NCI-H2171 (cell line): ENCODE results near the gene ALKBH6.
A peak's percentile ranks its signal among the peaks of the same experiment; 100 is the strongest.

Experiments
- DNase-seq: peaks from one replicate; lab custom pipeline; 2025; lab: John Stamatoyannopoulos, UW

ALKBH6 gene

DNA sequence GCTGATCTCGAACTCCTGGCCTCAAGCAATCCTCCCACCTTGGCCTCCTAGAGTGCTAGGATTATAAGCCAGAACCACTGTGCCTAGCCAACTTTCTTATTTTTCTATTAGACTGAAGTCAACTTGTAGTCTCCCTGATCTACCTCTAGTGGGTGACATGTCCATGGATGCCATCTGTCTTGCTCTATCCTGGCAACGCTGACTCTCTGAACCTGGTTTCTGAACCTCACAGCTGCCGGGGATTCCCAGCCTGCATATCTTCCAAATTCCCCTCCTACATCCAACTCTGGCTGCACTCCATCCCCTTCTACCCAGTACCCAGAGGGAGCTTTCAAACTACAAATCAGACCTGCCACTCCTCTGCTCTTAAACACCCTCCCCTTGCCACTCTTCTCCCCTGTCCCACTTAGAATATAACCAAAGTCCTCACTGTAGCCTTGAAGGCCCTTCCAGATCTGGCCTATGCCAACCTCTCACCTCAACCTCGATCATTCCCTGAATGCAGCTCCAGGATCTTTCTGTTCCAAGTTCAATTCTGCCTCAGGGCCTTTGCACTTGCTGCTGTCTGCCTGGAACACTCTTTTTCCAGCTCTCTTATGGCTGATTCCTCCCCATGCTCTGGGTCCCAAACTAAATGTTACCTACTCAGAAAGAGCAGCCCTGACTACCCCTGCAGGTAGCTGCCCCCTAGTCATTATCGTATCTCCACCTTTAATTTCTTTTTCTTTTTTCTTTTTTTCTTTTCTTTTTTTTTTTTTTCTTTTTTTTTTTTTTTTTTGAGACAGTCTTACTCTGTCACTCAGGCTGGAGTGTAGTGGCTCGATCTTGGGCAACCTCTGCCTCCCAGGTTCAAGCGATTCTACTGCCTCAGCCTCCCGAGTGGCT is 16.5 kb upstream of the ALKBH6 start:
- DNase-seq: no peak

DNA sequence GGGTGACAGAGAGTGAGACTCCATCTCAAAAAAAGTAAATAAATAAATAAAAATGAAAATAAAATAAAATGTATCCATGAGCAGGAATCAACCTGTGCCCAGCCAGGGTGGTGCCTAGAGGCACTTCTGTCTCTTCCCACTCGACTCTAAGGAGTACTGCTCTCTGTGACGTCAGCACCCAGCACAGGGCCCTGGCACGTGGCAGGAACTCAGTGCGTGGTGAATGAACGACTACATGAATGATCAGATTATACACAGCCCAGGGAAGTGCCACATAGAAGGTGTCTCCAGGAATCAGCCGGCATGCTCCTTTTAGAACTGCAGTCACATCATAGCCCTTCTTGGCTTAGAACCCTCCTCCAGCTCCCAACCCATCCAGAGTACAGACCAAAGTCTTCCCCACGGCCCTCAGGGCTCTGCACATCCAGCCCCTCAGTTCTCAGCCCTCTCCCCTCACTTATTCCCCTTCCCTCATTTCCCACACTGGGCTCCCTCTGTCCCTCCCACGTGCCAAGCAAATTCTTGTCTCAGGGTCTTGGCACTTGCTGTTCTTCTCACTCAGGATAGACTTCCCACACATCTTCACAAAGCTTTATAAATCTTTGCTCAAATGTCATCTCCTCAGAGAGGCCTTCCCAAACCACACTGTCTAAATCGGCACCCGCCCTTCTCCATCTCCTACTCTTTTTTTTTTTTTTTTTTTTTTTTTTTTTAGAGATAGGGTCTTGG is 14.5 kb upstream of the ALKBH6 start:
- DNase-seq: no peak

DNA sequence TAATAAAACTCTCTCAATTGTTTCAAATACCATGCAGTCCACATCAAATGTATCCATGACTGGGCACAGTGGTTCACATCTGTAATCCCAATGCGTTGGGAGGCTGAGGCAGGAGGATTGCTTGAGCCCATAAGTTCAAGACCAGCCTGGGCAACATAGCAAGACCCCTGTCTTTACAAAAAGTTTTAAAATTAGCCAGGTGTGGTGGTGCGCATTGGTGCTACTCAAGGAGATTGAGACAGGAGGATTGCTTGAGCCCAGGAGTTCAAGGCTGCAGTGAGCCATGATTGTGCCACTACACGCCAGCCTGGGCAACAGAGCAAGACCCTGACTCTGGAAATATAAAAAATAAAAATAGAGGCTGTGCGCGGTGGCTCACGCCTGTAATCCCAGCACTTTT is 13.7 kb upstream of the ALKBH6 start:
- no peak for DNase-seq

DNA sequence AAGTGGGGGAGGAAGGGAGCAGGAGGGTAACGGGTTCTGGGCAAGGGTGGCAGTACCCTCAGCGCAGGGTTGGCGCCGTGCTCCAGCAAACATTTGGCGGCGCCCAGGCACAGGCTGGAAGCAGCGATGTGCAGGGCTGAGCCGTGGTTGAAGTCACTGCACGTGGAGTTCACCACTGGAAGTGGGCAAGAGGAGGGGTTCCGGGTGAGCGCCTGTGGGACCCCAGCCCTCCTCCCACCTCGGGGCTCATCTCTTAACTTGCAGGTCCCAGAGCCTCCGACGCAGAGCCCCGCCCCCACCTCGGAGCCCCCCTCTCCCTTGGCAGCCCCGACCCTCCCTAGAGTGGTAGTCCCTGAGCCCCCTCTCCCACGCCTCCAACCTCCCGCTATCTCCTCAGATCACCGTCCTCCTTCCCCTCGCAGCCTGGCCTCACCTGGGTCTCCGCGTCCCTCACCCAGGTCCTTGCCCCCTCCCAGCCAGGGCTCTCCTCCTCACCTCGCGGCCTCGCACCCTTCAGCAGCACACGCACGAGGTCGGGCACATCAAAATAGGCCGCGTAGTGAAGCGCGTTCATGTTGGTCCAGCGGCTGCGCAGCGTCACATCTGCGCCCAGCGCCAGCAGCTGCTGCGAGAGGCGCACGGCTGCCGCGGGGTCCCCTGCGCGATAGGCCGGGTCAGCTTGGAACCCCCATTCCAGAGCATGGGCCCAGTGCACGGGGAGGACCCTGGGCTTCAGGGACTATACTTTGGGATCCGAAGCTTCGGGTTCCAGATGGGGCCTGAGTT is 12.3 kb upstream of the ALKBH6 start:
- DNase-seq: no peak

DNA sequence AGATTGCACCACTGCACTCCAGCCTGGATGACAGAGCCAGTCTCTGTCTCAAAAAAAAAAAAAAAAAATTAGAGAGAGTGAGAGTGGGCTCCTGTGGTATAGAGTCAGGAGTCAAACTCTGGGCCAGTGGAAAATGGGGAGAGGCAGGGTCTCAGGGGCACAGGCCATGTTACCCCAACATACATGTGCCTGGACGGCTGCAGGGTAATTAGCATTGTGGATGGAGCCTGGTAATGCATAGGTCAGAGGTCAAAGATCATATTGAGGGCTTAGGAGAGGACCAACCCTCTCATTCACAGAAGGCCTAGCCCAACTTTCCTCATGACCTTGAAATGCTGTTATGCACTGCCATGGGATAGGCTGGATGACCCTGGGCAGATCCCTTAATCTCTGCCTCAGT is 11.5 kb upstream of the ALKBH6 start:
- DNase-seq: no peak

DNA sequence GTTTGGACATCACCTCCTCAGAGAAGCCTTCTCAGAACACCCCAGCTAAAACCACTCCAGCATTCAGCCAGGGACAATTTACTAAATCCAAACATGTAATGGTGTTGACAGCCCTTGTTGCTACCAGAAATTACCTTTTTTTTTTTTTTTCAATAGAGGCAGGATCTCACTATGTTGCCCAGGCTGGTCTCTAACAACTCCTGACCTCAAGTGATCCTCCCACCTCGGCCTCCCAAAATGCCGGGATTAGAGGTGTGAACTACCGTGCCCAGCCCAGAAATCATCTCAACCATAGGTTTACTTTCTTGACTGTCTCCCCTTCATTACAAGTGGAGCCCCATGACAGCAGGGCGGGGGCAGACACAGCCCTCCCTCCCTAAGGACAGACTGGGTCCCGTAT is 9.4 kb upstream of the ALKBH6 start:
- DNase-seq: no peak

DNA sequence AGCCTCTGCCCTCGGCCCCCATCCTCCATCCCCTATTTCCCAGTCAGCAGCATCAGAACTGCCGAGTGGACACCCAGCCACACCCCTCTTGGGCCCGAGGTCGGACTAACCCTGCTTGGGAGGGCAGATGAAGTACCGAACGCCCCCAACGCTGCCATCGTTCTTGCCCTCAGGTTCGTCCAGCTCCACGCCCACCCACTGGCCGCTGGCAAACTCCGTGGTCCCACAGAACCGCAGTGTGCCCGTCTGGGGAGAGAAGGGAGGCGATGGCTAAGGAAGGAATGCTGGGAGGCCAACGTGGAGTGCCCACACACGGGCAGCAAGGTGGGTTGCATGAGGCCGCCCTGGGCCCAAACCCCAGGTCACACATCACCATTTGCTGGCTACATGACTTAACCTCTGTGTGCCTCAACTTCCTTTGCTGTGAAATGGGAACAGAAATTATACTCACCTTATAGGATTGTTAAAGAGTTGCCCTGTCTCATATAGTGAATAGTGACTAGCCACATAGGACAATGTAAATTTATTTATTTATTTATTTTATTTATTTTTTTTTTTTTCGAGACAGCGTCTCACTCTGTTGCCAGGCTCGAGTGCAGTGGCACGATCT is 5.2 kb upstream of the ALKBH6 start:
- no peak for DNase-seq

DNA sequence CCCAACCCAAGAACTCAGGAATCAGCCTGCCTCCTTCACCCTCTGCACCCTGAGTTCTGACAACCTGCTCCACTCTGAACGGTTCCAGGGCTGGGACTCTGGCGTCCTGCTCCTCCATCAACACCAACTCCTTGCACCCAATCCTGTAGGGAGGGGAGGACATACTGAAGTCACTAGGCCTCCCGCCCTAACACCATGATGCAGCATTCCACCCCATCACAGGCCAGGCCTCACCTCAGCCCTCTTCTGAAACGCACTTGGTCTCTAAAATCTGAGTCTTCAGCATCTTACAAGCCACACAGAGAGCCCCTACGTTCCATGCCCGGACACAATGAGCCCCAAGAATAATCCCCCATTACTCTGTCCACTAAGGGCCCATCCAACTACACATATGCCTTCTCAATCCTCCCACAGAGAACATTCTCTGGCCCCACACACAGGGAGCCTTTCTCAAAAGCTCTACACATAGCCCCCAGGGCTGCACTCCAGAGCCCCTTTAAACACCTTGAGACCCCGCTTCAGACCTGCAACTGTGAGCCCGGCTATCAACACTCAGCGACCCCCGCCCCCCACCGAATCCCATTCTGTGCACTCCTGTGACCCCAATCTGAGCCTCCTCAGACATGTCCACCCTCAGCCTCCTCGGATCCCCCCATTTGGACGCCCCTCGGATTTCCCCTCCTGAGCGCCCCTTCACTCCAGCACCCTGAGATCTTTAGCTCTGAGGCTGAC is 567 bp downstream of the ALKBH6 start:
- no peak for DNase-seq

DNA sequence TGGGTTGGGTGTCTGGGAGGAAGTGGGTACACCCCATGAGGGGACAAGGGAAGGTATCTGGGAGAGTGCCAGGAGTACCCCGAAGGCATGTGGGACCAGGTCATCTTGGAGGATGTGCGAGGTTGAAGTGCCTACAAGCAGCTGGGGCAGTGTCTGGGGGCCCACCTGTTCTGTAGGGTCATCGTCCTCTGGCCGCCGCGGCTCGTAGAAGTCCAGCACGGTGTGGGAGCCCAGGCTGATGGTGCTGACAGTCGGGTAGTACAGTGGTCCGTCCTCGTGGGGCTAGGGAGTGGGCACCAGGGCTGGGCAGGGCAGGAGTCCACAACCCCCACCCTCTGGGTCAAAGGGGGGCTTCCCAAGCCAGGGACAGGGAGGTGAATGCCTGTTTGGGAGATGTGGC is 3.6 kb downstream of the ALKBH6 start:
- no peak for DNase-seq

DNA sequence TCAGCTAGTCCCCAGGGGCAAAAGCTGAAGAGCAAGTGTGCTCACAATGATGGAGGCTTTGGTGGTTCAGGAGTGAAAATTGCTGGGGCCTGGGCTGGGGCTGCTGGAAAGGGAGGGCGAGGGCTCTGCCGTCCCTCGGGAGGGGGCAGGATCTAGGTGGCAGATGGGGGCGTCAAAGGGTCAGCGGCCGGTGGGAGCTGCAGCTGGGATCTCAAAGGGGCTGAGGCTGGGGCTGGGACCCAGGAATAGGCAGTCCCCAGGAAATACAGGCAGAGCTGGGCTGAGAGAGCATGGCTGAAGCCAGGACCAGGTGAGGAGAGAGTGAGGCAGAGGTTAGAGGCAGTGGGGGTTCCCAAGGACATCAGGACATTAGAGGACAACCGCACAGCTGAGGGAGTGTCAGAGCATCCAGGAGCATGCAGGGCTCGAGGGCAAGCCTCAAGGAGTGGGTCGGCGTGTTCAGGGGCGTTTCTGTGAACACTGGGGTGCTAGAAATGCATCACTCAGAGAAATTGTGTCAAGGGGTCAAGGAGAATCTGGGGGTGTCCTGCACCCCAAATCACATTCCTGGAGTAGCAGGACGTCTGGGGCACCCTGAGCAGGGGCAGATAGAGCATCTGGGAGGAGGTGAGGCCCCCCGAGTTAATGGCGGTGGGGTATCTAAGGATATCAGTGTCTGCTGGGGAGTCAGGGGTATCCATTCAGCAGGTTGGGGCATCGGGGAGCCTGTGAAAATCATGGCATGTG is 4.2 kb downstream of the ALKBH6 start:
- DNase-seq: no peak

DNA sequence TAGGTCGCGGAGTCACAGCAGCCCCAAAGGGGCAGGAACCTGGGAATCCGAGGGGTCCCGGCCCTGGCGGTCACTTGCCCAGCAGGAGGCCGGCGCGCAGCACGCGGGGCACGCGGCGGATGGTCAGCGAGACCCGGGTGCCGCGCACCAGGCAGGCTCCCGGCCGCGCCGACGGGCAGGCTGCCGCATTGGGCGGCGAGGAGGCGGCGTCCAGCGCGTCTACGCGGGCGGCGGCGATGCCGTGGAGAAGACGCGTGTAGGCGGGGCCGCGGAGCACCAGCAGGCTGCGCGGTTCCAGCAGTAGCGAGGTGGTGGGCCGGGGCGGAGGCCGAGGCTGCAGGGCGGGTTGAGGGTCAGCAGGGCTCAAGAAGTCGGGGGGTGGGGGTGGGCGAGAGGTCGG is 4.8 kb downstream of the ALKBH6 start:
- DNase-seq: peak; percentile 32

DNA sequence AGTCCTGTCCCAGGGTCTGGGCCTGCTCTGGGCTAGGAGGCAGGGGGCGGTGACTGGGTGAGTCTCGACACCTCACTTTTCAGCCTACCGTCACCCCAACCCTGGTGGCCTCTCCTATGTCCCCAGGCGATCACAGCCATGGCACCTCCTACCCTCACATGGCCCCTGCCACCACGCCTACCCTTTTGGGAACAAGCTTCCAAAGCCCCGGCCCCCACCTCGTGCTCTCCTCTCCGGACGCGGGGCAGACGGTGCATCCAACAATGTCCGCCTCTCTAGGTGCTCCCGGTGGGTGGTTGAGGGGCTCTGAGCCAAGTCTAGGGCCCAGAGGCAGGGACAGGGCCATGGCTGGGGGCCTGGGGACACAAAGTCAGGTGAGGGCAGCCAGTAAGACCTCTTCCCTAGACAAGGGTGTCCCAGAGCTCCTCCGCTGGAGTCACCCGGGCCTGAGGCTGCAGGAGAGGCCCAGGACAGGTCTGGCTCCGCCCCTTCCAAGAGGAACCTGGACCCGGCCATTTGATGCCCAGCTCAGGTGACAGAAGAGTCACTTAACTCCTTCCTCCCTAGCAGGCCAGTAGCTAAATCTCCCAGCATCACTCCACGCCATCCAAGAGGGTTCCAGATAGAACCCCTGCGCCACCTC is 5.6 kb downstream of the ALKBH6 start, which contains the start of gene SYNE4:
SYNE4 (minus strand) TSS at position 478 of the 643 bp plus-strand sequence; CDS start at position 346, 132 bp downstream.
- DNase-seq: no peak

DNA sequence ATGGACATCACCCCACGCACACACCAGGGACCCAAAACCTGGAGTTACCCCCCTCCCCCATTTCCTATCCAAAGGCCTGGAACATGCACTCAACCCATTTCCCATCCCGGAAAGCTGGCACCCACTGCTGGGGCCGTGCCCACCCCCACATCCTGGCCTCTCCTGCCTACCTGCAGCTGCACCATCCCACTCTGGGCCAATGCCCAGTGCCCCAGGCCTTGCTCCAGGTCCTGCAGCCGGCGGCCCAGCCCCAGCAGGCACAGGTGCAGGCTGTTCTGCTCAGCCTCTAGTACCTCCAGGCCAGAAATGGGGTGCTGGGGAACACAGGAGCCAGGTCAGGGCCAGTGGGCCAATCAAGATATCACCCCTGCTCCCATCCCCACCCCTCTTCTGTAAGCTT is 7.1 kb downstream of the ALKBH6 start:
- no peak for DNase-seq

DNA sequence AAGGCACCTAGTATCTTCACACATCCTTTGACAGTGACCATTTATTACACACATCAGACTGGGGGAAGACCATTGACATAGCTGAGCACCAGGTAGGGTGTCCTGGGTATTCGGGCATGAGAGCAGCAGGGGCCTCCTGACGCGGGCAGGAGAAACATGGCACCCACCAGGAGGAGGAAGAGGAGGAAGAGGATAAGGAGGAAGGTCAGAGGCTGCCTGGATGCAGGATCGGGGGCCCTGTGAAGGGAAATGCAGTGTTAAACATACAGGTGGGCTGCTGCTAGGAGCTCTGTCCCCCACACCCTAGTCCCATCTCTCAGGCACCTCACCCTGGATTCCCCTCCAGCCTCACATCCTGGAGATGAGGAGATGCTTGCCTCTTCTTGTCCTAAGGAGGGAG is 10.7 kb downstream of the ALKBH6 start:
- DNase-seq: no peak

DNA sequence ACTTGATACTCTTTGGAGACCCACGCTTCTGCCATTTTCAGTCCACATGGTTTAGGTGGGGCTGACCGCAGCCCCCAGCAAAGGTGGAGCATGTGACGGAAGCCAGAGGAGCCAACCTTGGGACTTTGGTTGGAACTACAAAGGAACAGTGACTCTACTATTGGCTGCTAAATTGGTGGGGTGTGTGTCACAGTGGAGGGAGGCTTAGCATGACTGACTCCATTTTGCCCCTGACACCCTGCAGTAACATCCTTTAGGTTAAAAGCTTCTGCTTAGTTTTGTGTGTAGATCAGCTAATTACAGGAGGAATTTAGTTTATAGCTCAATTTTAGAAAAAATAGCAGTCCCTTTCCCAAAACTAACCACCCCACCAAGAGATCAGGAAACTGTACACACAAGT is 12.4 kb downstream of the ALKBH6 start:
- no peak for DNase-seq

DNA sequence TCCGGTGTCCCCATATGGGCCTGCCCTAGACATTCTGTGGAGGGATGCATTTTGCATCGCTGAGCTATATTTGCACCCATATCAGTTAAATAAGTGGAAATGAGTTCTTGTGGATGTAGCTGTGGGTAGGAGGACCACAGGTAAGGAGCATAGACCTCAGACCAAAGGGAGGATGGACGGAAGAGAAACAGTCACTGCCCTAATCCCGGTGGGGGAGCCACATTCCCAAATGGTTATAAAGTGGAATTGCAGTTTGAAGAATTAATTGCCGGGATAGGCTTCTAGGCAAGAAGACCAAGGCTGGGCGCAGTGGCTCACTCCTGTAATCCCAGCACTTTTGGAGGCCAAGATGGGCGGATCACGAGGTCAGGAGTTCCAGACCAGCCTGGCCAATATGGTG is 17.2 kb downstream of the ALKBH6 start:
- DNase-seq: no peak

DNA sequence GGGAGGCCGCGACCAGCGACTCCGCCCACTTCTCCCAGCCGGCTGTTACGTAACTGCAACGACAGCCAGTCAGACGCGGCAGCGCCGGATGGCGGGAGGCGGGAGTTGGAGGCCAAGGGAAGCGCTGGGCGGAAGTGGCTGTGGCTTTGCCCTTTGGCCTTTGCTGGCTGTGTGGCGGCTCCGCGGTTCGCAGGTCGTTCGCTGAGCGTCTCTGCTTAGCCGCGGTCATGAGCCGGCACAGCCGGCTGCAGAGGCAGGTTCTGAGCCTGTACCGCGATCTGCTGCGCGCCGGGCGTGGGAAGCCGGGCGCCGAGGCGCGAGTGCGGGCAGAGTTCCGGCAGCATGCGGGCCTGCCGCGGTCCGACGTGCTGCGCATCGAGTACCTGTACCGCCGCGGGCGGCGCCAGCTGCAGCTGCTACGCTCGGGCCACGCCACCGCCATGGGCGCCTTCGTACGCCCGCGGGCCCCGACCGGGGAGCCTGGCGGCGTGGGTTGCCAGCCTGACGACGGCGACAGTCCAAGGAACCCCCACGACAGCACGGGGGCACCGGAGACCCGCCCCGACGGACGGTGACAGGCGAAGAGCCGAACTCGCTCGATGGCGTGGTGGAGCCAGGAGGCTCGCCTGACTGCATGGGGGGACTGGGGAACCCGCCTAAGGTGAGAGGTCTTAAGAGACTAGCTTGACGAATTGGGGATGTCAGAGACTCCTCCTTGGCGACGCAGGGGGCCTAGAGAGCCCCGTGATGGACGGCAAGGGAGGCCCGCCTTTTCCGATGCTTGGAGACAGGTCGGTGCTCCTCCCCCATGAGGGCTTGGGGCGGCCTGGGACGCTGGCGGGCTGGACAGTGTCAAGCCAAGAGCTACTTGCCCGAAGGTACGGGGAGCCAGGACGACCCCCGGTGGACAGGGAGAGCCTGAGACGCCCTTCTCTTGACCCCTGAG is 18.7 kb downstream of the ALKBH6 start, which contains the start of gene SDHAF1:
SDHAF1 (plus strand) TSS at position 141 of the 946 bp plus-strand sequence; CDS start at position 228, 87 bp downstream.
- DNase-seq: peak; percentile 90

DNA sequence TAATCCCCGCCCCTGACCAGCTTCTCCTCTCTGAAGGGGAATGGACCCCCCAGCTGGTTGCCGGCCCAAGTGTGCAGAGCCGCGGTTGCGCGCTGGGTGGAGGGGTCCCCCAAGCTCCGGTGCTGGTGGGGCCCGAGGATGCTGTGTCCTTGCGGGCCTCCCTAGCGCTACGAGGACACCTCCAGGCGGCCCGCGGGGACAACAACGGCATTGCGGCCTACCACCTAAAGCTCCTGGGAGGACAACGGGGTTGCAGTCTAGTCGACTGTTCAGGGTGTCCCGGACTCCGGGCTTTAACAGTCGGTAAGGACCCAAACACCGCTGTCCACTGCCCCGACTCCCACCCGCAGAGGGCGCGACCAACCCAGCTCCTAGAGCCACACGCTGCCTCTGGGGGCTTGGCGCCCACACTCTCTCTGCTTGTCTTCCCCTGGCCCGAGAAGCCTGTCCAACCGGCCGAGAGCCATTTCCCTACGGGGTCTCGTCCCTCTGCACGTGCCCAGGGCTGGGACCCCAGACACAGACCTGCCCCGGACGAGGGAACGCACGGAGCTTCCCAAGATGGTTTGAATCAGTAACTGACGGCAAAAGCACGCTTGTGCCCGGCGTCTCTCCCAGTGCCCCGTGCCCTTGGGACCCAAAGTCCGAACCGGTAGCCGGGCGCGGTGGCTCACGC is 20.0 kb downstream of the ALKBH6 start:
- DNase-seq: no peak
